Activated T-helper 1 cell treated with Interleukin-2 at 50 U/mL for 16 hours (primary cell): ENCODE measurements around the gene SMS.

Source experiments
- DNase-seq: peaks from one replicate; pipeline ENCODE4 v3.0.0-alpha.2; 2020; ENCODE audit warnings: low read depth

SMS gene

GRCh38 chrX:21940356-21940829, at the start of gene SMS:
Gene SMS (plus strand): TSS chrX:21940709. CDS start chrX:21940825, 116 bp downstream.
- peak; percentile 26 for DNase-seq

- no peak for DNase-seq
Measured at GRCh38 chrX:21905313-21905712, 35.2 kb upstream of the SMS start.

- DNase-seq, result no peak
Measured at GRCh38 chrX:21905953-21906352, 34.6 kb upstream of the SMS start.

- no peak for DNase-seq
Measured at GRCh38 chrX:21907260-21907659, 33.2 kb upstream of the SMS start.

GRCh38 chrX:21911481-21911880, 29.0 kb upstream of the SMS start:
- no peak for DNase-seq

GRCh38 chrX:21912220-21912619, 28.3 kb upstream of the SMS start:
- DNase-seq, result no peak

- DNase-seq, result no peak
Measured at GRCh38 chrX:21912989-21913388, 27.5 kb upstream of the SMS start.

GRCh38 chrX:21926116-21926515, 14.4 kb upstream of the SMS start:
- no peak for DNase-seq

GRCh38 chrX:21926527-21927278, 13.8 kb upstream of the SMS start:
- no peak for DNase-seq

- DNase-seq, result no peak
Measured at GRCh38 chrX:21929209-21929608, 11.3 kb upstream of the SMS start.

GRCh38 chrX:21930986-21931385, 9.5 kb upstream of the SMS start:
- DNase-seq, result no peak

- DNase-seq, result no peak
Measured at GRCh38 chrX:21932292-21933002, 8.1 kb upstream of the SMS start.

- no peak for DNase-seq
Measured at GRCh38 chrX:21933077-21933476, 7.4 kb upstream of the SMS start.

GRCh38 chrX:21934414-21934813, 6.1 kb upstream of the SMS start:
- no peak for DNase-seq

GRCh38 chrX:21939906-21940305, 603 bp upstream of the SMS start:
- no peak for DNase-seq

GRCh38 chrX:21943460-21944135, 3.1 kb downstream of the SMS start:
- DNase-seq, result no peak

- no peak for DNase-seq
Measured at GRCh38 chrX:21944136-21944615, 3.7 kb downstream of the SMS start.

GRCh38 chrX:21946925-21947641, 6.6 kb downstream of the SMS start:
- DNase-seq, result no peak

- DNase-seq, result no peak
Measured at GRCh38 chrX:21947671-21948070, 7.2 kb downstream of the SMS start.

GRCh38 chrX:21948897-21949578, 8.5 kb downstream of the SMS start:
- no peak for DNase-seq

GRCh38 chrX:21949689-21950088, 9.2 kb downstream of the SMS start:
- DNase-seq, result no peak
